ENCODE results near the gene TBX18.

Gene TBX18

DNA sequence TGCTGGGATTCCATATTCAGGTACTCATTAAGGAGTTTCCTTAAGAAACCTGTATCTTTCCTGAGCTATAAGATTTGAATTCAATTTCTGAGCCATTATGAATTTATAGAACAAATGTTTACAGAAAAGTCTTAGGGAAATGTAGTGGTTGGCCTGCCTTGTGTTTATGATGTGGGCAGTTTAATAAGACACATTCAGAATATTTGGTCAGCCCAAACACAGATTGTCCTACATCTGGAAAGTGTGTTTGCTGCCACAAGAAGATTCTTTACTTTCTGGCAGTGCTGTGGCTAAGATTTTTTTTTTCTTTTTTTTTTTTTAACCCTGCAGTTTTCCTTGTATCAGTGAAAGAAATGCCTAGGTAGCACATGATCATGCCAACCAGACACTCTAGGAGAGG is 15.2 kb downstream of the TBX18 start:
- no peak for DNase-seq (ENCODE audit: extremely low read depth in 1 of 2, low read depth in 1 of 2)

DNA sequence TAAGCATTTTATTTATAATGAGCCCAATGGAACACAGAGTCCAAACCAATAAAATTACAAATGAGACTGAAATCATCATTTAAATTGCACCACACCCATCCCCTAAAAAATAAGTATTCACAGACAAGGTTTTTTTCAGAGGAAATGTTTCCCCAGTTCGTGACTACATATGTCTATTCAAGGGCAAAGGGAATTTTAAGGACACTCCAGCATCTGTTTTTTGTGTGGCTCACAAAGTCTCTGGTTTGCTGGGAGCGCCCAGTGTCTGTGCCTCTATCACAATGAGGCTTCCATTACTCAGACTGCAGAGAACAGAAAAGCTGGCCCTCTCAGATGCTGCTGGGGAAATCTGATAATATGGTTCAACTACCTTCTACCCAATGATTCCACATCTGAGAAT is 16.0 kb downstream of the TBX18 start:
- no peak for DNase-seq (ENCODE audit: extremely low read depth in 1 of 2, low read depth in 1 of 2)

DNA sequence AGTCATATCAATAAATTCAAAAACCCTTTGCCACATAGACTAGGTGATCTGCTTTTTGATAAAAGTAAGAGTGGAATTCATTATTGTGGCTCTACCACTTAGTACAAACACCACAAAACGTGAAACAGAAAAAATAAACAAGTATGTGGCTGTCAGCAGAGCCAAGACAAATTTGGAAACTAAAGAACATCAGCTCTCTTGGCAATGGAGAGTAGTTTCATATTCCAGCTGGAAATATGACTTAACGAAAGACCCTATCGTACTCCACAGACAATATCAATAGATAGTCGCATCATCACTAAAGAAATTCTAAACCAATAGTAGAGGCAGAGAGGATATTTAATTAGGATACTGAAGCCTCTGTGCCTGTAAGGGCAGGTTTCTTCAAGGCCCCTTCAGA is 20.8 kb downstream of the TBX18 start:
- no peak for DNase-seq (ENCODE audit: extremely low read depth in 1 of 2, low read depth in 1 of 2)

DNA sequence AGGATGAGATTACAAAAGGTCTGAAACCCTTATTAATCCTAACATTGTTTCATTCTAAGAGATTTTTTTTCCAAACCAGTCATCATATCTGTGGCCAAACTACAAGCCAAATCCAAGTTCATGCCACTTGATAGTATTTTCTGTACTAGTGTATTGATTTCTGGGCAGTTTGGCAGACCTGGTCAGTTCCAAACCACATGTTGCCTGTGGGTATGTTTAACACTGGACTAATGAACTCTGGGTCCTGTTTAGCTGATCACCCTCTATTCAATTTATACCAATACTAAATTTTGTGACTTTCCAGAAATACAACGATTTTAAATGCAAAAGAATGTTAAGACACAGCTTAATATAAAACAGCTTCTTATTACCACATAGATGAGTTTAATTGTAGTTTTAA is 24.0 kb downstream of the TBX18 start:
- no peak for DNase-seq (ENCODE audit: extremely low read depth in 1 of 2, low read depth in 1 of 2)

DNA sequence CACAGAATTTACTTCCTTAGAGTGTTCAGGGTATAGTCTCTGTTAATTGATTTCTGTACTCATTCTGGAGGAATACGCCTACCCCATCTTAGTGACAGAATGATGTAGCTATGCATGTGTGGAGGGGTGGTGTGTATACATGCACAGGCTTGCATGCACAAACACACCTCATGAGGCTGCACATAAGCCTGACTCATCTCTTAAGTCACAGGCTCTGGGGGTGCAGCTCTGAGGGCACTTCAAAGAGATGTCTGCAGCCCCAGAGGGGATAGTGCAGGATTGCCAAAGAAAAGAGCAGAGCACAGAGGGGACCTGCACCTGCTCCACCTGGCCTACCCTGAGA is 24.6 kb downstream of the TBX18 start:
- DNase-seq (ENCODE audit: extremely low read depth in 1 of 2, low read depth in 1 of 2) = no peak

DNA sequence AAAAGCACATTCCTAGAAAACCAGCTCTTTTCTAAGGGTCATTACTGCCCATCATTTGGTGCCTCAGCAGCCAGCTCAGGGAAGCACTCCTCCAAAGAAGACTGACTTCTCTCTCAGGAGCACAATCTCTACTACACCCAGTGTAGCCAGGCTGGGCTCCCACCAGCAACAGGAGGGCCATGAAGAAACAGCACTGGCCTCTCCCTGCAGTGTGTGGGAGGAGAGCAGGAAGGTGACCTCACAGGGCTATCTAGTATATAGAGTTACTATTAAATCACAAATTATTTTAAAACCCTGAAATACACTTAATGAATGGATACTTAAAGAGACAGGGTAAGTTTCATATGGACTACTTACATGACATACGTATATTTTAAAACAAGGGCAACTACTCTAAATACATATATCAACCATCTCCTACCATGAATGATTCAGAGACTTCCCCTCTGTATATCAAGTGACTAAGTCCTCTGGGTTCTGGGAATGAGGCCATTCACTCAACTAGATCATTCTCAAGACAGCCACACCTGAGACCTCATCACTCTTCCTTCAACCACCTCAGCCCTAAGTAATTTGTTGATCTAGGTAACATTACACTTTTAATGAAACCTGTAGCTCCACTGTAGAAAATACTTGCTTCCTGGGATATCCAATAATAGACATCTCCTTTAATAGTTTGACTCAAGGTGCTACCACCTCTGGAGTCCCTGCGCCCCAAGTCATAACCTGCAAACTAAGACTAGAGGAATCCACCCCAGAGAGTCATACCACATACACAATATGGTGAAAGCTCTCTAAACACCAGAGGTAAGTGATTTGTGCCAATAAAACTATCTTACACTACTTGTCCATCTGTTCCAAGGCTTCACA is 25.2 kb downstream of the TBX18 start:
- DNase-seq (ENCODE audit: extremely low read depth in 1 of 2, low read depth in 1 of 2) = no peak

DNA sequence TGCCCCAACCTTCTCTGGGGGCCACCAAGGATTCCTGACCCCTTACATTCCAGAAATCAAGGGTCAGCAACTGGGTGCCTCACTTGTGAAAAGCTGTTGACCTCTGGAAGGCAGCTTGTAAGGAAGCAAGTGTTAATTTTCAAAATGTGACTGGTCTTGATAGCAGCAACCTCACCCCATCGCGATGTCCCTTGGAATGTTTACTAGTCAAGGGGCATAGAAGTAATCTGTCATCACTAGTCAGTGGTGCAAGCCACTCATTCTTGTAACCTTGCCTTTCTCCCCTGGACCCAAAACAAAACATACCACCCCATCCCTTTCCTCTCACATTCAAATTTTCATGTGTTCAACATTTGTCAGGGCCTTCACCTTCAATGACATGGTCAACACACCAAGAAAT is 30.5 kb downstream of the TBX18 start:
- DNase-seq (ENCODE audit: extremely low read depth in 1 of 2, low read depth in 1 of 2) = no peak

DNA sequence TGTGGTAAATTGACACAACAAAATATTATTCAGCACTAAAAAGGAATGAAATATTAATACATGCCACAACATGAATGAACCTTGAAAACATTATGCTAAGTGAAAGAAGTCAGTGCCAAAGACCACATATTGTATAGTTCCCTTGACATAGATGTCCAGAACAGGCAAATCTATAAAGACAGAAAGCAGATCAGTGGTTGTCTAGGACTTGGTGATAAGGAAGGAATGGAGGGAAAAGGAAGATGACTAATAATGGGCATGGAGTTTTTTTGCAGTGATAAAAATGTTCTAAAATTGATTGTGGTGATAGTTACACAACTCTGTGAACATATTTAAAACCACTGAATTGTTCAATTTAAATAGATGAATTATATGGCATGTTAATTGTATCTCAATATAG is 32.5 kb downstream of the TBX18 start:
- DNase-seq (ENCODE audit: extremely low read depth in 1 of 2, low read depth in 1 of 2) = no peak

DNA sequence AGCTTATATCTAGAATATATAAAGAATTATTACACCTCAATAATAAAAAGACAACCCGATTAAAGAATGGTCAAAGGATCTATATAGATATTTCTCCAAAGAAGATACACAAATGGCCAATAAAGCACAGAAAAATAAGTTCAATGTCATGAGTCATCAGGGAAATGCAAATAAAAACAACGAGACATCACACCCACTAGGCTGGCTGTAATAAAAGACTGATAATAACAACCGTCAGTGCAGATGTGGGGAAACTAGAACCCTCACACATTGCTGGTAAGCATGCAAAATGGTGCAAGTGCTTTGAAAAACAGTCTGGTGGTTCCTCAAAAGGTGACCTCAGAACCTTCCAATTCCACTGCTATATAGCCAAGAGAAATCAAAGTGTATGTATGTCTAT is 33.0 kb downstream of the TBX18 start:
- no peak for DNase-seq (ENCODE audit: extremely low read depth in 1 of 2, low read depth in 1 of 2)

DNA sequence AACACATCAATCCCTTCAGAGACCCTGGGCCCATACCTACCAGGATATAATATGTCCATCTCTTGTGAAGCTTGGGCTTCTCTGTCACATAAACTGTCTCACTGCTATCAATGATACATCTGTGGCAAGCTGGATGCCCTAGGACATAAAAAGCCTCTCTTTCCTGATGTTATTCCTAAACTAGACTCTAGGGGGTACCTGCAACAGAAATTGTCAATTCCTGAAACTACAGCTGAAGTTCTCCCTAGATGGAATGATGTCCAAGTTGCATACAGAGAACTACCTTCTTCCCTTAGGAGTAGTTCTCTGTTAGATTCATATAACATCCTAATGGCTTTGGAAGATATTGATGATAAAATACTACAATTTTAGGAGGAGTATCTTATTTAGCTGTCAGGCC is 35.8 kb downstream of the TBX18 start:
- DNase-seq (ENCODE audit: extremely low read depth in 1 of 2, low read depth in 1 of 2) = no peak

DNA sequence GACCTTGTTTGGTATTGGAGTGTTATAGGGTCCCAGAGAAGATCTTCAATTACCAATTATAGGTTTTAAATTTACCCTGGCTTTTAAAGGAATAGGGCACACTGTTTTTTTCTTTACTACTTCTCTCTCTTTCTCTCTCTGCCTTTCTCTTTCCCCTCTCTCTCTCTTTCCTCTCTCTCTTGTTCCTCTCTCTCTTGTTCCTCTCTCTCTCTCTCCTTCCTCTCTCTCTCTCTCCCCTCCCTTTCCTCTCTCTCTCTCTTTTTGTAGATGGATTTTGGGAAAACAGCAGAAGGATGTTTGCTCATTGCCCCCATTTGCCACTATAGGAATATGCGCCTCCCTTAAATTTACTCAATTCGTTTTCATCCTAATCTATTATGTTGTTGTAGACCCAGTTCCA is 45.2 kb downstream of the TBX18 start:
- no peak for DNase-seq (ENCODE audit: extremely low read depth in 1 of 2, low read depth in 1 of 2)

DNA sequence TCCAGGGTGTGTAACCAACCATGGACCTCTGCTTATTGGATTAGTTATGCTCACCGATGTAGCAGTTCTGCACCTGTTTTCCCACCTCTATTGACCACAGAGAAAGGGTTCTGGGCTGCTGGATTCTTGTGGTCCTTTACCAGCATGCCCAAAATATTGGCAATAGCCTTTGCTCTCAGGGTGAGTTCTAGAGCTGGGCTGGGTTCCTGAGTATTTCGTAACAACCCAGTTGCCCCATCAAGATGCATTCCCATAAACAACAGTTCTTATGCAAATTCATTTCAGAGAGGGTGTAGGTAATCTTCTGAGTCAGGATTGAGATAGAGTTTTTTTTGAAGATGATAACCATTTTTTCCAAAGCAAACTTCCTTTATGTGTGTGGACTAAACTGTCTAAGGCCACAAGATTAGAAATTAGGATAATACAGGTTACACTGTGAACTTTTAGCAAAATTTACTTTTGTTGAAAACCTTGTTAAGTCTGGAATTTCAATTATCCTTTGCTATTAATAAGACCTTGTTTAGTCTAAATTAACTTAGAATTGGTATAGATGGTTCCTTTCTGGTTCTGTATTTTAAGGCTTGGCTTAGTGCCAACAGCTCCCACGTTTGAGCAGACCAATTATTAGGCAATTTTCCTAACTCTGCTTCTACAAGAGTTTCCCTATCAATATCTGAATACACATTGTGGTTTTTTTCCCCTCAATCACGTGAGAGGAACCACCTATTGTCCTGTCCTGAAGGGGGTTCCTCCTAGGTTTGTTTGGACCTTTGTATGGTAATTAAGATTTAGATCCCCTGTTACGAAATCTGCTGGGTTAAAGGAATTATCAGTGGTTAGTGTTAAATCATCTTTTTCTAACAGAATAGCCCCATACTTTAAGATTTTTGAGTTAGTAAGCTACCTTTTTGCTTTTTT is 46.1 kb downstream of the TBX18 start:
- DNase-seq (ENCODE audit: extremely low read depth in 1 of 2, low read depth in 1 of 2) = no peak

DNA sequence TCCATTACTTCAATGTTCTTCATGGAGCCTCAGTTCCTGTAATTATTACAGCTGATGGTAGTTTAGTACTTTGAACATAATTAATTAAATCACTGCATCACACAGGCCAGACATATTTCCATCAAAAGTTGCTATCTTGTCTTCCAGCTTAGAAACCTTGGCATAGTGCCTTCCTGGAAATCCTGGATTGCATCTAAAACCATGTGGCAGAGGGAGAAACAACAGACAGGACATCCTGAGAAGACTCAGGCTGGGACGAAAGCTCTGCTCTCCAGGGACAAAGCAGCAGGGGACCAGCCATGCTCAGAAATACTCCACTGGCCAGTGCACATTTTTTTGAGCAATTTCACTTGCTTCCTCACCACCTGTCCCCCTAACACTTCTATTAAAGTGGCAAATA is 55.3 kb downstream of the TBX18 start:
- no peak for DNase-seq (ENCODE audit: extremely low read depth in 1 of 2, low read depth in 1 of 2)

DNA sequence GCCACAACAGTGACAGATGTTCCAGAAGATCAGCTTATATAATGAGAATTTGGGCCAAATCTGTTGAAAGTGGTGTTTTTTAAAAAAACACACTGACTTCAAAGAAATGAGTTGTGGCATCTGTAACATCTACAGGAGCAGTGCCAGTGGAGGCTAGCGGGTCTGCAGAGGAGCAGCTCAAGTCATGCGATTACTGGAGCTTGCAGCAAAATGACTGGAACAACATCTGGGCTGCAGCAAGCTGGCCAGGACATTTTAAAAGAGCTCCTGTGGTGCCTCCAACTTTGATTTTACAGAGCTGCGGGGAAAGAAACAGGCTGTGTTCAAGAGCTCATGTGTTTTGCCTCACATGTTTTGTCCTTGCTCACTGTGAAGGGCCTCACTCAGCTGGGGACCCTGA is 57.2 kb downstream of the TBX18 start:
- no peak for DNase-seq (ENCODE audit: extremely low read depth in 1 of 2, low read depth in 1 of 2)

DNA sequence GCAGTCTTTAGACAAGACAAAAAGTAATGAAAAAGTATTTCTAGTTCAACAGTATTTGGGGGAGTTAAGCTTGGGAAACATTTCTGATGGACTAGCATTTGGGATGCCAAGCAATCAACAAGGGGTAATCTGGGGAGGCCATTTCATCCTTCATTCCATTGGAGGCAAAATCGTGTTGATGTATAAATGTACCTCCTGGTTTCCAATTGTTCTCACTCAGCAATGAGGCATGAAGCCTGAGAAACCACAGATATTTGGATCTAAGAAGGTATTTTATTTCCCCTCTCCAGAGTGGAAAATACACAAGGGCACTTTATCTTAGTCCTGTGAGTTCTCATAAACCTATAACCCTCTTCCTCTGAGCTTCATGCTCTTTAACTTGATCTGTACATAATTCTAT is 68.2 kb downstream of the TBX18 start:
- DNase-seq (ENCODE audit: extremely low read depth in 1 of 2, low read depth in 1 of 2) = no peak

DNA sequence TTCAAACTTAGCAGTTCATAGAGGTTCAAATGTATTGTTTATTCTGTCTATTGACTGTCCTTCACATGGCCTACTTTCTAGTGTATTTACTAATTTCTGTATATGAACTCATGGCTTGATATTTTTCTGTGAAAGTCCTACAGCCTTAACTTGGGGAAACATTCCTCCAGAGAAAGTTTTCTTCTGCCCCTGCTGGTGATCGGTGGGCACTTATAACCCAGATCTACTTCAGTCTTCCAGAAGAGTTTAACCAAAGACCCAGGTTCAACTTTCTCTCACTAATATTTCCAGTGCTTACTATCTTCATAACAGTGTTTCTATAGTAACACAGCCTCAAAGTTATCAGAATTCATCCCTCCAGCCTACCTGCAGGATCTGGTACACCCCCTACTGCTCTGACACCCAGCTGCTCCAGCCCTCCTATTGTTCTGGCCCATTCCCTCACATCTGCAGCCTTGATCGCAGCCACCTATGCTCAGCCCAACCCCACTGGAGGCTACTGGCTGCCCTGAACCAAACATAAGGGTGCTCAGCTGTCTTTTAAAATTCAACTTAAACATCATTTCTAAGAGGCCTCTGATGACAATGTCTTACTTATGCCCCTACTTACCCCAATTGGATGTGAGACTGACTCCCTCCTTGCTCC is 72.3 kb downstream of the TBX18 start:
- no peak for DNase-seq (ENCODE audit: extremely low read depth in 1 of 2, low read depth in 1 of 2)

DNA sequence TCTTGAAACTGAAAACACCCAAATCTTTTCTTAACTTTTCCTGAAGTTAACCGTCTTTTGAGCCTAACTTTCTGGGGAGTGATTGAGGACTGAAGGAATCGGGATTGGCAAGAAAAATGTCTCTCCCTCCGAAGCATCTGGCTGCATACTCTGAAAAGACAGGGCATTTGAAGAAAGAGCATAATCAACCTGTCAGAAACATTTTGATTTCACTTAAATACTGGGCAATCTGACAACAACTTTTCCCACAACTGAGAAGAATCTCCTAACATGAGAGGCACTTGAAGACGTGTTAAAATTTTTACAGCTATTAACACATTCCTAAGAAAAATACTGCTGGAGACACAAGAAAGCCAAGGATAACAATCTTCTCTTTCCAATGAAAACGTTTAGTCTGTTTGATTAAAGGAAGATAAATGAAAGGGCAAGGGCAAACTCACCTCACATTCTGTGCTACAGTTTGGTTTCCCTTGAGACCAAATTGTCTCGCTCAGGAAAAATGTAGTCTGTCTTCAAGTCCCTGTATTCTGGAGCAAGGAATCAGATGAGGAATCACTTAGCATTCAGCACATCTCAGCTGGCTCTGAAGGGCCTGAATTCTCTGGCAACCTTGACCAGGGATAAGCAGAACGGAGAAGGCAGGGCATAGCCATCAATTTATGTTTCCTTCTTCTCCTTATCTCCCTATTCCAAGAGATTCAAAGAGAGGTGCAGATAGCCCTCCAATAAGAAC is 76.1 kb downstream of the TBX18 start:
- DNase-seq (ENCODE audit: extremely low read depth in 1 of 2, low read depth in 1 of 2) = no peak

DNA sequence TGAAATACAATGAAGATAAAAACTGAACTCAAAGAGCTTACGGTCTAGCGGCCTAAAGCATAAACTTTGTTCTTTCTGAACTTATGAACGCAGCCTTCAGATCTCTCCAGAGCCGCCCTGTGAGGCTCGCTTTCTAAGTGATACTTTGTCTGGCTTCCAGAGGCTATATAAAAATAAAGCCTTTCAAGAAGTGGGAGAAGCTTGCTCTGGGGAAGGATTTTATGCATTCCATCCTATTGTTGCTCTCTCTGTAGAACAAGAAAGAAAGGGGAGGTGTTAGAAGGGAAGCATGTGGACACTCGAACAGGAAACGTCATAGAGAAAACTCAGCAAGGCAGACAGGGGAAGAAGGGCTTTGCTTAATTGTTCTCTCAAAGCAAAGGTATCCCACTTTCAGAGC is 77.0 kb downstream of the TBX18 start:
- no peak for DNase-seq (ENCODE audit: extremely low read depth in 1 of 2, low read depth in 1 of 2)

DNA sequence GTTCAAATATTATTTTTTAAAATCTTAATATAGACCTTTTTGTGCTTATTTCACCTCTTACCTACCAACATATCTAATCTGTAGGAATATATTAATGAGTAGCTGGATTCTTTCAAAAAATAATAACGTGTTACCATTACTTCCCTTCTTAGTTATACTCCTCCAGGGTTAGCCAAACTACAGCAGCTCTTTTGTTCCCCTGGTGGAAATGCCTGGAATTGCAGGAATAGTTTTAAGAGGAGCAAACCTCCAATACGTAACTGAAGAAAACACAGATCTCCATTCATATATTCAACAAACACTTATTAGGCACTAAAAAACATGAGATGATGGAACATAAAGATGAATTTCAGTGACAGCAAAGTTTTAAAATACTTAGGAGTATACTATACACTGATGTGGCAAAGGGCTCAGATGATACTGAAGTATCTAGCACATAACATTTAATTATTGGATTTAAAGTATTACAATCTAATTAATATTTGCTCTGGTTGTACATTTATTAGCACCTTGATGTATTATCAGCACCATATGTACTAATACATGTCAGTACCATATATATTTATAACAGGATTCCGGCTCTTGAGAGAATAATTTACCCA is 78.3 kb downstream of the TBX18 start:
- DNase-seq (ENCODE audit: extremely low read depth in 1 of 2, low read depth in 1 of 2) = no peak

DNA sequence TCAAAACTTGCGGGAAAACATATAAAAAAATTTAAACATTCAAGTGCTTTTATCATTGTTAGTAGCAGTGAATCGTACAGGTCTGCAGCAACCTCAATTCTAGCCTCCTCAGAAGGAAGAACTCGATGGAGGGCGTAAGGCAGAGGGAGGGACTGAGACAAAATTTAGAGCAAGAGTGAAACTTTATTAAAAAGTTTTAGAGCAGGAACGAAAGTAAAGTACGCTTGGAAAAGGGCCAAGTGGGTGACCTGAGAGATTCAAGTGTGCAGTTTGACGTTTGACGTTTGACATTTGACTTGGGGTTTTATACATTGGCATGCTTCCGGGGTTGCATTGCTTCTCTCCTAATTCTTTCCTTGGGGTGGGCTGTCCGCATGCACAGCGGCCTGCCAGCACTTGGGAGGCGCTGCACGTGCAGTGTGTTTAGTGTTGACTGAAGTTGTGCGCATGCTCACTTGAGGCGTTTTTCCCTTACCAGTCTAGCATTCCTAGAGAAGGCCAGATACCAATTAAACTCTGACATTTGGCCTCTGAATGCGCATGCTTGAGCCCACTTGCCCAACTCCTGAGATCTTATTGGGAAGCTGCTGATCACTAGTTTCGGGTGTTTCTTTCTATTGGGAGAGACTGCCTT is 82.6 kb downstream of the TBX18 start:
- DNase-seq (ENCODE audit: extremely low read depth in 1 of 2, low read depth in 1 of 2) = no peak

All from activated CD8-positive, alpha-beta memory T cell treated with anti-CD3 and anti-CD28 coated beads for 1 hour (primary cell).